Measurements from ENCODE around the gene SPATA4. TPM values are rescaled to one million over a fixed set of nuclear protein-coding genes. Genes with fewer than 3 reads are reported as not detected.

SPATA4 gene
- not detected for total RNA-seq (2013)
- polyA plus RNA-seq (not detected), polyA minus RNA-seq (not detected in 2 replicates), total RNA-seq (0 to 2.9 (median 0.13) reads per million in 11 experiments)

GRCh38 chr4:176195184-176195978, at the start of gene SPATA4:
TSS of gene SPATA4 (minus strand) at chr4:176195585. CDS start at chr4:176195562, 23 bp downstream.
- H3K27me3 Mint-ChIP-seq (ENCODE audit: low read depth in 3 of 3) = peaks cover 3 to 13% (median 4%) of the 10 kb centered on the region in 3 donors
- H3K79me2 ChIP-seq (ENCODE audit: insufficient read depth, low read length) = no peaks in the 10 kb centered on the region
- peak within 1 kb of the TSS; percentile 84 to 95 (median 92) for H3K27ac Mint-ChIP-seq
- intact Hi-C loops (cut with micrococcal nuclease) = loop anchor here (2.0 to 5.0 kb wide), 2 partner anchors 123 to 132 kb away; partner anchors contain the start of gene SPCS3 (in 1 of the 2)
- no peaks in the 10 kb centered on the region for H3K9me3 Mint-ChIP-seq
- no peak for TF ChIP-seq CTCF (IDR thresholded peaks at IDR 0.05)
- peak within 1 kb of the TSS; percentile 79 for H2AFZ ChIP-seq (ENCODE audit: insufficient read depth, low read depth, low read length, poor library complexity, severe bottlenecking)
- no peaks in the 10 kb centered on the region for H4K20me1 ChIP-seq (ENCODE audit: insufficient read depth, low read length)
- peak within 1 kb of the TSS; percentile 17 to 76 for H3K27ac ChIP-seq (ENCODE audit: low read depth in 1 of 2, low read length in 2 of 2)
- no peaks in the 10 kb centered on the region for H3K36me3 Mint-ChIP-seq
- H3K36me3 ChIP-seq (replicated peaks in 1 of 2; ENCODE audit: control insufficient read depth in 1 of 2, insufficient read depth in 2 of 2, low read length in 2 of 2) = no peaks in the 10 kb centered on the region
- peak within 1 kb of the TSS; percentile 28 to 78 (median 62) for H3K4me3 ChIP-seq (replicated peaks in 1 of 3; ENCODE audit: low read depth in 2 of 3, low read length in 3 of 3)
- peak within 1 kb of the TSS; percentile 83 to 93 for H3K4me3 Mint-ChIP-seq
- H3K4me1 Mint-ChIP-seq = peaks cover 9% of the 10 kb centered on the region
- no peaks in the 10 kb centered on the region for H3K9me3 ChIP-seq (replicated peaks in 1 of 2; ENCODE audit: control insufficient read depth in 1 of 2, insufficient read depth in 1 of 2, low read length in 2 of 2)
- H3K4me2 ChIP-seq (replicated peaks; ENCODE audit: extremely low read depth, low read length, poor library complexity, severe bottlenecking) = peak within 1 kb of the TSS; percentile 86
- peaks cover 3 to 6% of the 10 kb centered on the region in 2 donors for H3K27me3 ChIP-seq (ENCODE audit: control insufficient read depth in 2 of 2, insufficient read depth in 2 of 2, low read length in 2 of 2)
- peak within 1 kb of the TSS; percentile 51 for H3K9ac ChIP-seq (ENCODE audit: insufficient read depth, low read length, poor library complexity, severe bottlenecking)
- WGBS (ENCODE audit: insufficient coverage) = under 1% methylated on average over 40 of the region's 45 CpGs
- H3K4me1 ChIP-seq (ENCODE audit: control insufficient read depth in 1 of 2, insufficient read depth in 2 of 2, low read length in 2 of 2) = peaks cover 7 to 10% of the 10 kb centered on the region in 2 donors
- peak; percentile 91 to 95 (median 93) for DNase-seq

GRCh38 chr4:176242764-176243347, 47.5 kb upstream of the SPATA4 start:
- H3K27ac ChIP-seq (ENCODE audit: low read depth in 1 of 2, low read length in 2 of 2) = no peak overlapping the region
- H2AFZ ChIP-seq (ENCODE audit: insufficient read depth, low read depth, low read length, poor library complexity, severe bottlenecking) = no peak overlapping the region
- no peaks in the 10 kb centered on the region for H3K4me1 ChIP-seq (ENCODE audit: control insufficient read depth in 1 of 2, insufficient read depth in 2 of 2, low read length in 2 of 2)
- H3K36me3 Mint-ChIP-seq = no peaks in the 10 kb centered on the region
- no peaks in the 10 kb centered on the region for H3K27me3 ChIP-seq (ENCODE audit: control insufficient read depth in 2 of 2, insufficient read depth in 2 of 2, low read length in 2 of 2)
- no peak overlapping the region for H3K4me3 Mint-ChIP-seq
- H3K4me1 Mint-ChIP-seq = no peaks in the 10 kb centered on the region
- H3K4me3 ChIP-seq (replicated peaks in 1 of 3; ENCODE audit: low read depth in 2 of 3, low read length in 3 of 3) = no peak overlapping the region
- H3K36me3 ChIP-seq (replicated peaks in 1 of 2; ENCODE audit: control insufficient read depth in 1 of 2, insufficient read depth in 2 of 2, low read length in 2 of 2) = no peaks in the 10 kb centered on the region
- DNase-seq = no peak
- no peak overlapping the region for H3K27ac Mint-ChIP-seq
- H4K20me1 ChIP-seq (ENCODE audit: insufficient read depth, low read length) = no peaks in the 10 kb centered on the region
- H3K9me3 ChIP-seq (replicated peaks in 1 of 2; ENCODE audit: control insufficient read depth in 1 of 2, insufficient read depth in 1 of 2, low read length in 2 of 2) = no peaks in the 10 kb centered on the region
- intact Hi-C loops (cut with micrococcal nuclease) = no loop called here
- no peak for TF ChIP-seq CTCF (IDR thresholded peaks at IDR 0.05)
- peaks cover 0 to 7% (median 0%) of the 10 kb centered on the region in 7 donors for H3K9me3 Mint-ChIP-seq
- no CpG with 5 or more reads among the region's 1 CpG for WGBS (ENCODE audit: insufficient coverage)
- H3K4me2 ChIP-seq (replicated peaks; ENCODE audit: extremely low read depth, low read length, poor library complexity, severe bottlenecking) = no peak overlapping the region
- peaks cover 0 to 1% (median 0%) of the 10 kb centered on the region in 3 donors for H3K27me3 Mint-ChIP-seq (ENCODE audit: low read depth in 3 of 3)
- H3K9ac ChIP-seq (ENCODE audit: insufficient read depth, low read length, poor library complexity, severe bottlenecking) = no peak overlapping the region
- no peaks in the 10 kb centered on the region for H3K79me2 ChIP-seq (ENCODE audit: insufficient read depth, low read length)
